T-helper 1 cell (primary cell): ENCODE data around the gene RNASEH2C.
A peak's percentile ranks its signal among the peaks of the same experiment; 100 is the strongest.
"Not testable (repeated sequence)": the region's sequence is repeated elsewhere in the genome, so short reads cannot be mapped to it uniquely, and the experiment has no call there.

Experiments
- DNase-seq, 5 donors: peaks; one replicate each; pipeline ENCODE4 v3.0.0-alpha.2; 2012 to 2020
- total RNA-seq, 4 donors: gene quantifications; one replicate each; lab custom pipeline; 2026; lab: John Stamatoyannopoulos, UW

The RNASEH2C gene
- total RNA-seq: 29.7 to 50.1 (median 42.5) reads per million in 4 donors

GRCh38 chr11:65720211-65720934 lies at the start of gene RNASEH2C:
Gene RNASEH2C, minus strand, starts transcription at chr11:65720798. Its CDS starts 40 bp downstream, at chr11:65720758.
- peak; percentile 48 to 86 (median 69) for DNase-seq

- DNase-seq: not testable (repeated sequence)
Measured at GRCh38 chr11:65767806-65768205, 47.2 kb upstream of the RNASEH2C start.

GRCh38 chr11:65767406-65767805 lies 46.8 kb upstream of the RNASEH2C start:
- no peak for DNase-seq

- DNase-seq: no peak
Measured at GRCh38 chr11:65766535-65766934, 45.9 kb upstream of the RNASEH2C start.

- DNase-seq: no peak
Measured at GRCh38 chr11:65764434-65764833, 43.8 kb upstream of the RNASEH2C start.

- not testable (repeated sequence) for DNase-seq
Measured at GRCh38 chr11:65762816-65763215, 42.2 kb upstream of the RNASEH2C start.

- not testable (repeated sequence) for DNase-seq
Measured at GRCh38 chr11:65762169-65762568, 41.6 kb upstream of the RNASEH2C start.

GRCh38 chr11:65745049-65745448 lies 24.5 kb upstream of the RNASEH2C start:
- no peak for DNase-seq

GRCh38 chr11:65744699-65745042 lies 24.1 kb upstream of the RNASEH2C start:
- DNase-seq: no peak

GRCh38 chr11:65744026-65744698 lies 23.6 kb upstream of the RNASEH2C start:
- DNase-seq: no peak

- DNase-seq: no peak
Measured at GRCh38 chr11:65743681-65744025, 23.1 kb upstream of the RNASEH2C start.

GRCh38 chr11:65742353-65742752 lies 21.8 kb upstream of the RNASEH2C start:
- DNase-seq: no peak

GRCh38 chr11:65741185-65741584 lies 20.6 kb upstream of the RNASEH2C start:
- DNase-seq: no peak

- DNase-seq: no peak
Measured at GRCh38 chr11:65739022-65739421, 18.4 kb upstream of the RNASEH2C start.

GRCh38 chr11:65736810-65737209 lies 16.2 kb upstream of the RNASEH2C start:
- DNase-seq: no peak

GRCh38 chr11:65735111-65735510 lies 14.5 kb upstream of the RNASEH2C start:
- not testable (repeated sequence) for DNase-seq

- DNase-seq: no peak
Measured at GRCh38 chr11:65730461-65730860, 9.9 kb upstream of the RNASEH2C start.

- DNase-seq: no peak
Measured at GRCh38 chr11:65727865-65728264, 7.3 kb upstream of the RNASEH2C start.

- DNase-seq: no peak
Measured at GRCh38 chr11:65726660-65727059, 6.1 kb upstream of the RNASEH2C start.

- DNase-seq: no peak
Measured at GRCh38 chr11:65722261-65722660, 1.7 kb upstream of the RNASEH2C start.

- peak in 1 of 5 donors; percentile 22 for DNase-seq
Measured at GRCh38 chr11:65719871-65720210, 757 bp downstream of the RNASEH2C start.

- DNase-seq: no peak
Measured at GRCh38 chr11:65718964-65719492, 1.6 kb downstream of the RNASEH2C start.

GRCh38 chr11:65718531-65718930 lies 2.1 kb downstream of the RNASEH2C start:
- DNase-seq: no peak

GRCh38 chr11:65717906-65718305 lies 2.7 kb downstream of the RNASEH2C start:
- no peak for DNase-seq
